GM18907 (cell line): ENCODE measurements around the gene B4GALNT4.
A peak's percentile ranks its signal among the peaks of the same experiment; 100 is the strongest.
"Not testable (repeated sequence)": the region's sequence is repeated elsewhere in the genome, so short reads cannot be mapped to it uniquely, and the experiment has no call there.

Experiments used
- ATAC-seq: cut with Tn5 transposase; IDR thresholded peaks from one replicate; pipeline ENCODE4 v1.9.1; 2021; ENCODE audit warnings: mild to moderate bottlenecking, moderate library complexity; ENCODE audit not compliant: unreplicated experiment

Gene B4GALNT4

DNA sequence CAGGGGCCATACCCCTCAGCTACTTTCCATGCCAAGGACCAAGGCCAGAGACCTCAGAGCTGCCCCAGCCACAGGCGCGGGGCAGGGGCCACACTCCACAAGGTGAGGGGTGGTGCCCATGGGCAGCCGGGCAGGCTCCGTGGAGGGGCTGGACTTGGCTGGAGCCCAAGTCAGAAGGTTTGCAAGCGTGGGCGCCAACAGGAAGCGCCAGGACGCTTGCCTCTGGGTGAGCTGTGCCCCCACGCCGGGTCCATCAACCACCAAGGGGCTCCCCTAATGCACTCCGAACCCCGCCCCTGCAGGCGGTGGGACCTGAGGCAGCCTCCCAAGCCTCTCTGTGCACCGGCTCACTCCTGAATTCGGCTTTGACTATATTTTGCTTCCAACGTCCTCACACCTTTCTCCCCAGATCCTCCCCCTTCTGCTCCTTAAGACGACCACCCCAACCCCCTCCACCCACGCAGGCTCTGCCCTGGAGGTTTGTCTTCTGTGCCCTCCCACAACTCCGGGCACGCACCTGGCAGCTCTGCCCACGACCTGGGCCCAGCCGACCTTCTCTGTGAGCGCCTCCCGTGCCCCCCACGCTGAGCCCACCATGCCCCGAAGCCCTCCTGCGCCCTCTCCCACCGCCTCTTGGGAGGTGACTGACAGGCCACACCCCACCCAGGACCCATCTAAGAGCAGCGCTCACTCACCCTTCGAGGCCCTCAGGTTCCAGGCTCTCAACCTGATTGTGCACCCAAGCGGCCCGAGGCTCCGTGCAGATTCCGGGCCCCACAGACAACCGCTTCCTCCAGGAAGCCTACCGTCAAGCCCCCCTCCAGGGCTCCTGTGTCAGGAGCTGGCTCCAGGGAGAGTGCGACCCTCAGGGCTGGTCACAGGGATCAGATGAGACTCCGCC is 22.1 kb downstream of the B4GALNT4 start:
- ATAC-seq, result no peak

DNA sequence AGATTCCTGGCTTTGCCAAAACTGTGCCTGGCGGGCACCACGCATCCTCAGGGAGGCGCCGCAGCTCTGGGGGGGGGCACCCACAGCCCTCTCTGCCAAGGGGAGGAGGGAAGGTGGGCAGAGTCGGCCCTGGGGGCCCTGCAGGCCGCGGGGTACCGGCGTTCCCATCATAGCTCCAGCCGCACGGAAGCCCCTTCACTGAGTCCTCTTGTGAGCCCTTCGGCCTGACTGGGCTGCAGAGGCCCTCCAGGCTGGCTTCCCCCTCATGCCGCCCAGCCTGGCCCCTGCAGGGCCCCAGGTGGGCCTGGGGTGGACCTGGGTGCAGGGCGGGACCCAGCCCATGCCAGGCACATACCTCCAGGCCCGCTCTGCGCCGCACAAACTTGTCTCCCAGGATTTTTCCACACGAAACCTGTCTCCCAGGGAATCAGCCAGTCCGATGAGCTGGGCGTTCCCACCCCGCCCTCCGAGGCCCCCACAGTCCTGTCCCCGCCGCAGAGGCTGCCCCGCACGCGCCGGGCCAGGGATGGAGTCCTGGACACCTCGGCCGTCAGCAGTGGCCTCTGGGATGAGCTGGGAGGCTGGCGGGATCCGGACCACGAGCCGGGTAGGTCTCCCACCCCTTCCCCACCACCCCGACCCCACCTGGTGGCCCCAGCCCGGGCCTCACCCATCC is 22.9 kb downstream of the B4GALNT4 start:
- no peak for ATAC-seq

DNA sequence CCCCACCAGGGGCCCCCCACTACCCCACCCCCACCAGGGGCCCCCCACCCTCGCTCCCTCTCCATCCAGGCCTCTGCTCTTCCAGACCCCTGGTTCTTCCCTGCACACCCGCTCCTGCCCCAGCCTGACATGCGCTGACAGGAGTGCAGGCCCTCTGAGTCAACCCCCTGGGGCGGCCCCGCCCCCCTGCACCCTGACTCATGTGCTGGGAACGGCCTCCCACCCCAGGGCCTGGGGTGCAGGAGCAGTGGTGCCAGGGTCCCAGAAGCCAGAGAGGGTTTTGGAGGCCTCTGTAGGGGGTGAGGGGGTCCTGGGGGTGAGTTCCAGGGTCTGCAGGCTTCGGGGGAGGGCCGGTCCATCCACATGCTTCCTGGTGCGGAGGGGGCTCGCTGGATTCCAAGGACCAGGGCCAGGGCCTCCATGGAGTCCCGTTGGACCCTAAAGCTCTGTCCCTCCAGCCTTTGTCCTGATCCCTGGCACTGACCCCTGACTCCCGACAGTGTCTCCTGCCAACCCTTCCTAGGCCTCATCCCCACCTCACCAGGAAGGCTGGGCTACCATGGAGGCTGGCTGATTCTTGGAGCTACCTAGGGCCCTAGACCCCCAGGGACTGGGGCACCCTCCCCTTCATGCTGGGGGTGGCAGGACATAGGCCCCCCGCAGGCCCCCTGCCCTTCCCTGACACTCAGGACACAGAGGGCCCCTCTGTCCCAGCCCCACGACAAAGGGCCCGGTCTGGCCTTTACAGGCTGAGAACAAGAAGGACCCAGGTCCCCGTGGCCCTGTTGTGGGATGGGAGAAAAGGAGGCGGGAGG is 24.1 kb downstream of the B4GALNT4 start:
- no peak for ATAC-seq

DNA sequence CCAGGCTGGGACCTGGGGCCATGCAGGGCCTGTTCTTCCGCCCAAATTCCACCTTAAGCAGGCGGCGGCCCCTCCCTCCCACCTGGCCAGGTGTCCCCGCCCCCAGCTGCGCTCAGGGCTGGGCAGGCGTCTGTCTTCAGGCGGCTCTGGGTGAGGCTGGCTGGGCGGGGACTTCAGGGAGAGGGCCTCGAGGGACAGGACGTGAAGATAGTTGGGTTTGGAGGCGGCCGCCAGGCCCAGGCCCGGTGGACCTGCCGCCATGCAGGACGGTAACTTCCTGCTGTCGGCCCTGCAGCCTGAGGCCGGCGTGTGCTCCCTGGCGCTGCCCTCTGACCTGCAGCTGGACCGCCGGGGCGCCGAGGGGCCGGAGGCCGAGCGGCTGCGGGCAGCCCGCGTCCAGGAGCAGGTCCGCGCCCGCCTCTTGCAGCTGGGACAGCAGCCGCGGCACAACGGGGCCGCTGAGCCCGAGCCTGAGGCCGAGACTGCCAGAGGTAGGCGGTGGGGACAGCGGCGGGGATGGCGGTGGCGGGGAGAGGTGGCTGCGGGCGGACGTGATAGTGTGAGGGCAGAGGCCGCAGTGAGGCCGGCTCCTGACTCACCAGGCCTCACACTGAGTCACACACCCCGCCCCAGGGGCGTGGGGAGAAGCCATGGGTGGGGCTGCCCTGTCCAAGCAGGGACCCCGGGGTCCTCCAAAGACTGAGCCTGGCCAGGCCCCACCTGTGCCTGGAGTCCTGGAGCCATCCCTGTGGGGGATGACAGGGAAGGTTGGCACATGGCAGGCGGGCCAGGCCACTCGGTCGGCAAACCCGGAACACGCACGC is 24.9 kb downstream of the B4GALNT4 start, which contains the start of gene PKP3:
Gene PKP3 (plus strand): TSS at position 176 of the 824 bp plus-strand sequence. CDS start 84 bp downstream, at position 260.
- ATAC-seq, result no peak

DNA sequence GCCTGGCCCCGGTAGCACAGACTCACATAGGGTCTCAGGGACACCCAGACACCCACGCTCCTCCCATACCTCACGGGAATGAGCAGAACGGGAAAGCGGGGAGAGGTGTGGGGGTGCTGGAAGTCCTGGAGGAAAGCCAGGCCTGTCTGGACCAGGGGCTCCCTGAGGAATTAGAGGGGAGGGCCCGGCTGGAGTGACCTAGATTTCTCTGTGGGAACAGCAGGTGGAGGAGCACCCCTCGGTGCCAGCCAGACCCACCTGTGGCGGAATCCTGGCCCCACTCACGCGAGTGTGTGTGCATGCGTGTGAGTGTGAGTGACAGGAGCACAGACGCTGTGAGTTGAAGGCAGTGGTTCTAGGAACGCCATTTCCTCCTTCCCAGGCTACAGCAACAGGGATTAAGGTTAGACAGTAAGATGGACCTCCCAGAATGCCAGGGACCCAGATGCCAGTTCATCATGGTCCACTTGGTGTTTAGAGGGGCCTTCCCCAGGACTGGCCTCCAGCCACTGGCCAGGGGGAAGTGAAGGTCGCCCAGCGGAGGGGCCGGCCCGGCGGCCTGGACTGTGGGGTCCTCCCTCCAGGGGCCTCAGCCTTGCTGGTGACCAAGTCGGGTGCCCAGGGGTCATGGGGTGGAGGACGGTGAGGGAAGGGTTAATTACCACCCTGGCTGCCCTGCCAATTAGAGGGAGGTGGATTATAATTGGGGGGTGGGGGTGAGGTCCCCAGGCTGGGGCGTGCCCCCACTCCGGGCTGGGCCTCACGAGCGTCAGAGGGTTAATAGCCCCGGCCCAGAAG is 25.8 kb downstream of the B4GALNT4 start:
- no peak for ATAC-seq

DNA sequence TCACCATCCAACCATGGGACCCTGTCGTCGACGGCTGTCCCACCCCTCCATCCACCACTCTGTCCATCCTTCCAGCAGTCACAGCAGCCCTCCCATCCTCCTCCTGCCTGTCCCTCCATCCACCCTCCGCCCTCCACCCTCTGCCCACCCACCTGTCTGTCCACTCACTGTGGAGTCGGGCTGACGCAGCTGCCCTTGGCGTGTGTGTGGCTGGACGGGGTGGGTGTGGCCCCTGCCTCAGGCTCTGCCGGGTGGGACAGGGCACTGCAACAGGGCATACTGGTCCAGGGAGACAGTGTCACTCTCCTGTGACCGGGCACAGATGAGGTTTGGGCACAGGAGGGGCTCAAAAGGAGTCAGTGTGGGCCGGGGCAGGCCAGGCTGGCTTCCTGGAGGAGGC is 26.6 kb downstream of the B4GALNT4 start:
- no peak for ATAC-seq

DNA sequence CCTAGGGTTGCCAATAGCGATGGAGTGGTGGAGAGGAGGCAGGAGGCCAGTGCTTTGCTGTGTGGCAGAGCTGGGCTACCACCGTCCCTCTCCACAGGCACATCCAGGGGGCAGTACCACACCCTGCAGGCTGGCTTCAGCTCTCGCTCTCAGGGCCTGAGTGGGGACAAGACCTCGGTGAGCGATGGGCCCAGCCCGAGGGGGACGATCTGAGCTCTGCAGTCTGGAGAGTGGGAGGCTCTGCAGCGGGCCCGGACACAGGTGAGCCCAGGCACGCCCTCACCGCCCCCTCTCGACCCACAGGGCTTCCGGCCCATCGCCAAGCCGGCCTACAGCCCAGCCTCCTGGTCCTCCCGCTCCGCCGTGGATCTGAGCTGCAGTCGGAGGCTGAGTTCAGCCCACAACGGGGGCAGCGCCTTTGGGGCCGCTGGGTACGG is 27.2 kb downstream of the B4GALNT4 start:
- ATAC-seq, result peak; percentile 27

DNA sequence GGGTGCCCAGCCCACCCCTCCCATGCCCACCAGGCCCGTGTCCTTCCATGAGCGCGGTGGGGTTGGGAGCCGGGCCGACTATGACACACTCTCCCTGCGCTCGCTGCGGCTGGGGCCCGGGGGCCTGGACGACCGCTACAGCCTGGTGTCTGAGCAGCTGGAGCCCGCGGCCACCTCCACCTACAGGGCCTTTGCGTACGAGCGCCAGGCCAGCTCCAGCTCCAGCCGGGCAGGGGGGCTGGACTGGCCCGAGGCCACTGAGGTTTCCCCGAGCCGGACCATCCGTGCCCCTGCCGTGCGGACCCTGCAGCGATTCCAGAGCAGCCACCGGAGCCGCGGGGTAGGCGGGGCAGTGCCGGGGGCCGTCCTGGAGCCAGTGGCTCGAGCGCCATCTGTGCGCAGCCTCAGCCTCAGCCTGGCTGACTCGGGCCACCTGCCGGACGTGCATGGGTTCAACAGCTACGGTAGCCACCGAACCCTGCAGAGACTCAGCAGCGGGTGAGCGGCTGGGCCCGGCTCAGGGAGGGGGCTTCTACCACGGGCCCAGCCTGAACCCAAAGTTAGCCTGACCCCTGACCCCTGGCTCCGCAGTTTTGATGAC is 27.7 kb downstream of the B4GALNT4 start:
- ATAC-seq, result peak; percentile 74

DNA sequence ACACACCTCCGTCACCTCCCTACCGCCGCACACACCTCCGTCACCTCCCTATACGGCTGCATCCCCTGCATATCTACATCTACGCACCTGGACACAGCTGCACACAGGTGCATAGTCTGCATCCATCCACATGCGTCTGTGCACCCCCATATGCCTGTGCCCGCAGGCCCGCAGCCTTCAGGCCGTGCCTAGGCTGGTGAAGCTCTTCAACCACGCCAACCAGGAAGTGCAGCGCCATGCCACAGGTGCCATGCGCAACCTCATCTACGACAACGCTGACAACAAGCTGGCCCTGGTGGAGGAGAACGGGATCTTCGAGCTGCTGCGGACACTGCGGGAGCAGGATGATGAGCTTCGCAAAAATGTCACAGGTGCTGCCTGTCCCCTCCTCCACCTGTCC is 29.5 kb downstream of the B4GALNT4 start:
- no peak for ATAC-seq

DNA sequence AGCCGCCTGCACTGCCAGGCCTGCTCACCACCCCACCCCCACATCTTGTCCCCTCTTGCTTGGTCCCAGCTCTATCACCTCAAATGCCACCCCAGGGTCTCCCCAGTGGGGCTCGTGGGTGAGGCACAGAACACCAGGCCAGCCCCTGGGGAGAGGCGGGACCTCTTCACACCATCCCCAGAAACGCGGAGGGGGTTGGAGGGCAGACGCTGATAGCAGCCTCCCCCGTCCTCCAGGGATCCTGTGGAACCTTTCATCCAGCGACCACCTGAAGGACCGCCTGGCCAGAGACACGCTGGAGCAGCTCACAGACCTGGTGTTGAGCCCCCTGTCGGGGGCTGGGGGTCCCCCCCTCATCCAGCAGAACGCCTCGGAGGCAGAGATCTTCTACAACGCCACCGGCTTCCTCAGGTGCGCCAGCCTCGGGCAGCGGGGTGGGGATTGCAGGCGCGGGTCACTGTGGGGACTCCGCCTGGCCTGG is 30.5 kb downstream of the B4GALNT4 start:
- no peak for ATAC-seq

DNA sequence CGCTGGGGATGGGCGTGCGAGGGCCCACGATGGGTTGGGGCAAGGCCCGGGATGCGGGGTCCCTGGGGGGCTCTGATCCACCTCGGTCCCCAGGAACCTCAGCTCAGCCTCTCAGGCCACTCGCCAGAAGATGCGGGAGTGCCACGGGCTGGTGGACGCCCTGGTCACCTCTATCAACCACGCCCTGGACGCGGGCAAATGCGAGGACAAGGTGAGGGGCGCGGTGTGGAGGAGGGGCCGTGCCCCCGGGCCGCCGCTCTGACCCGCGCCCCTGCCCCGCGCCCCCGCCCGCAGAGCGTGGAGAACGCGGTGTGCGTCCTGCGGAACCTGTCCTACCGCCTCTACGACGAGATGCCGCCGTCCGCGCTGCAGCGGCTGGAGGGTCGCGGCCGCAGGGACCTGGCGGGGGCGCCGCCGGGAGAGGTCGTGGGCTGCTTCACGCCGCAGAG is 31.0 kb downstream of the B4GALNT4 start:
- ATAC-seq, result no peak

DNA sequence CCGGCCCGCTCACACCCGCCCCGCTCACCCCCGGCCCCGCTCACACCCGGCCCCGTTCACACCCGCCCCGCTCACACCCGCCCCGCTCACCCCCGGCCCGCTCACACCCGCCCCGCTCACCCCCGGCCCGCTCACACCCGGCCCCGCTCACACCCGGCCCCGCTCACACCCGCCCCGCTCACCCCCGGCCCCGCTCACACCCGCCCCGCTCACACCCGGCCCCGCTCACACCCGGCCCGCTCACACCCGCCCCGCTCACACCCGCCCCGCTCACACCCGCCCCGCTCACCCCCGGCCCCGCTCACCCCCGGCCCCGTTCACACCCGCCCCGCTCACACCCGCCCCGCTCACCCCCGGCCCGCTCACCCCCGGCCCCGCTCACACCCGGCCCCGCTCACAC is 31.9 kb downstream of the B4GALNT4 start:
- not testable (repeated sequence) for ATAC-seq

DNA sequence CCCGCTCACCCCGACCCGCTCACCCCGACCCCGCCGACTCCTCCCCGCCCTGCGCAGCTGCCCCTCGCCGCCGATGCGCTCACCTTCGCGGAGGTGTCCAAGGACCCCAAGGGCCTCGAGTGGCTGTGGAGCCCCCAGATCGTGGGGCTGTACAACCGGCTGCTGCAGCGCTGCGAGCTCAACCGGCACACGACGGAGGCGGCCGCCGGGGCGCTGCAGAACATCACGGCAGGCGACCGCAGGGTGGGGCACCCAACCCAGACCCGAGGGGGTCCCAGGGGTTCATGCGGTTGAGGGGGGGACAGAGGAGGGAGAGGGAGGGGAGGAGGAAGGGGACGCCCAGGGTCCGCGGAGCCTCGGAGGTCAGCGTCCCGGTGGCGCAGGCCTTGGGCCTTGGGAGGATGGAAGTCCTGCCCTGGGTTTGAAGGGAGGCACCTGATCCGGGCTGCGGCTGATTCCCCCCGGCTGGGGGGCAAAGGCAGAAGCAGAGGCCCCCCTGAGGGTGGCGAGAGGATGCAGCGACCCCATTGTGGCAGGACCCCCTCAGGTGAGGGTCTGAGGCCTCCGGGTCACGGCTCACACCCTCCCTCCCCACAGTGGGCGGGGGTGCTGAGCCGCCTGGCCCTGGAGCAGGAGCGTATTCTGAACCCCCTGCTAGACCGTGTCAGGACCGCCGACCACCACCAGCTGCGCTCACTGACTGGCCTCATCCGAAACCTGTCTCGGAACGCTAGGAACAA is 33.9 kb downstream of the B4GALNT4 start:
- ATAC-seq, result no peak

DNA sequence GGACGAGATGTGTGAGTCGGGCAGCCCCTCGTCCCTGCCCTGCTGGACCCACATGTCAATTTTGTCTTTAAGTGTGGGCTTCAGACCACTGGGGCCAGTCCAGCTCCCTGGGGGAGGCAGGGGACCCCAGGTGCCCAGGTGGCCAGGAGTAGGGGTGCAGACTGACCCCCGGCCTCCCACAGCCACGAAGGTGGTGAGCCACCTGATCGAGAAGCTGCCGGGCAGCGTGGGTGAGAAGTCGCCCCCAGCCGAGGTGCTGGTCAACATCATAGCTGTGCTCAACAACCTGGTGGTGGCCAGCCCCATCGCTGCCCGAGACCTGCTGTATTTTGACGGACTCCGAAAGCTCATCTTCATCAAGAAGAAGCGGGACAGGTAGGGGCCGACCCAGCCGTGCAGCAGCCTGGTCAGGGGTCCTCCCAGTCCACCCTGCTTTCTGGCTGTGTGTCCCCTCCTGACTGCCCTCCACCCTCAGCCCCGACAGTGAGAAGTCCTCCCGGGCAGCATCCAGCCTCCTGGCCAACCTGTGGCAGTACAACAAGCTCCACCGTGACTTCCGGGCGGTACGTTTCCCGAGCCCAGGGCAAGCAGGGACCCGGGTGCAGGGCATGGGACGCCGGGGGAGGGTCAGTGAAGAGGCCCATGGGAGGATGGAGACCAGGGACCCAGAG is 34.6 kb downstream of the B4GALNT4 start:
- ATAC-seq, result no peak

DNA sequence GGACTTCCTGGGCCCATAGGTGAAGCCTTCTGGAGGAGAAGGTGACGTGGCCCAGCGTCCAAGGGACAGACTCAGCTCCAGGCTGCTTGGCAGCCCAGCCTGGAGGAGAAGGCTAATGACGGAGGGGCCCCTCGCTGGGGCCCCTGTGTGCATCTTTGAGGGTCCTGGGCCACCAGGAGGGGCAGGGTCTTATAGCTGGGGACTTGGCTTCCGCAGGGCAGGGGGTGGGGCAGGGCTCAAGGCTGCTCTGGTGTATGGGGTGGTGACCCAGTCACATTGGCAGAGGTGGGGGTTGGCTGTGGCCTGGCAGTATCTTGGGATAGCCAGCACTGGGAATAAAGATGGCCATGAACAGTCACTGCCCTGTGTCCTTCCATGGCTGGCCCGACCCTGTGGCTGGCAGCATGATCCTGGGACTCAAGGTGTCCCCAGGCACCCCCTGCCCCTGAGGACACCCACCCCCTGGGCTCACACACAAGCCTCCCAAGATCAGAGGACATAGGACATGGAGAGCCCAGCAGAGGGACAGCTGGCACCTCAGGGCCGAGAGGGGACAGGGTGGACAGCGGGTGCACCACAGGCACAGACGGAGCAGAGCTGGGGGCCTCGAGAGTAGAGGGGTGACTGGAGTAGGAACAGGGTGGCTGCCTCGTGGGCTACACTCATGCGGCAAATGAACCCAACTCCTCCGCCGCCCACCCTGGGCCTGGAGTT is 35.4 kb downstream of the B4GALNT4 start:
- no peak for ATAC-seq

DNA sequence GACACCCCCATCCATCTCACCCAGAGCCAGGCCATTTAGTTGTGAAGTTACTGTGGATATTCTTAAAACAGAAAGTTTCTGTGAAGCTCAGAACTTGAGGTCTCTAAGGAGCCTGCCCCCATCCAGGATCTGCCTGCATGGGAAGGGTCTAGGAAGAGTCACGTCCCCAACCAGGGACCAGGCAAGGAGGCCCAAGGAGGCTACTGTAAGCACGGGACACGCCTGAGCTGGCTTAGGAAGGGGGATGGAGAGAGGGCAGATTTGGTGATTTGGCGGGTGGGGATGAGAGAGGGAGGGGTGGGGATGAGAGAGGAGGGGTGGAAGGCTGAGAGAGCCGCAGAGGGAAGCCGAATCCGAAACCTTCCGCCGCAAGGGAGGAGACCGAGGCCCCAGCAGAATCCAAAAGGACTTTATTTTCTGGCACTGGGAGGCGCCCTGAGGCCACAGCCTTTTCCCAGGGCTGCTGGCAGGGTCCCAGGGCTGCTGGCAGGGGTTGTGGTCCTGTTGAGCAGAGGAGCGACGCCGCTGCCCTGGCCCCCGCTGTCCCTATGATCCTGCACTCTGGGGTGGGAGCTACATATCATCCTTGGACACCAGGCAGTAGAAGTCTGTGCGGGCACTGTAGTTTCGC is 36.1 kb downstream of the B4GALNT4 start:
- no peak for ATAC-seq
